ENCODE results near the gene HIPK2.

Gene HIPK2

GRCh38 chr7:139773371-139773770 is 4.4 kb downstream of the HIPK2 start:
- Mint-ChIP-seq H3K4me3 (no peak overlapping the region), H3K27ac (peak overlapping the region; percentile 45), H3K4me1 (peaks cover 49% of the 10 kb centered on the region), H3K36me3 (peaks cover 6% of the 10 kb centered on the region), H3K27me3 (no peaks in the 10 kb centered on the region), H3K9me3 (no peaks in the 10 kb centered on the region)
- ATAC-seq (ENCODE audit: low read depth): no peak
- DNase-seq (ENCODE audit: low spot score in 2 of 2): no peak

GRCh38 chr7:139772873-139773272 is 4.9 kb downstream of the HIPK2 start:
- Mint-ChIP-seq H3K4me3 (peak overlapping the region; percentile 11), H3K27me3 (no peaks in the 10 kb centered on the region), H3K27ac (peak overlapping the region; percentile 45)

GRCh38 chr7:139772115-139772514 is 5.7 kb downstream of the HIPK2 start:
- Mint-ChIP-seq H3K4me1 (peaks cover 59% of the 10 kb centered on the region), H3K9me3 (no peaks in the 10 kb centered on the region), H3K27ac (no peak overlapping the region), H3K4me3 (no peak overlapping the region), H3K27me3 (no peaks in the 10 kb centered on the region), H3K36me3 (peaks cover 8% of the 10 kb centered on the region)
- DNase-seq (ENCODE audit: low spot score in 2 of 2): no peak
- ATAC-seq (ENCODE audit: low read depth): no peak

More at GRCh38 chr7:139772873-139773272, 4.9 kb downstream of the HIPK2 start:
- DNase-seq (ENCODE audit: low spot score in 2 of 2) (no peak), ATAC-seq (ENCODE audit: low read depth) (peak; percentile 18)
- no peaks in the 10 kb centered on the region for H3K9me3 Mint-ChIP-seq
- peaks cover 51% of the 10 kb centered on the region for H3K4me1 Mint-ChIP-seq
- H3K36me3 Mint-ChIP-seq: peaks cover 7% of the 10 kb centered on the region

- Mint-ChIP-seq H3K4me3 (peak overlapping the region; percentile 6), H3K4me1 (peaks cover 60% of the 10 kb centered on the region), H3K36me3 (peaks cover 9% of the 10 kb centered on the region), H3K27me3 (no peaks in the 10 kb centered on the region), H3K27ac (peak overlapping the region; percentile 77), H3K9me3 (no peaks in the 10 kb centered on the region)
- DNase-seq (ENCODE audit: low spot score in 2 of 2): no peak
- ATAC-seq (ENCODE audit: low read depth): no peak
Measured at GRCh38 chr7:139771001-139771956, 6.5 kb downstream of the HIPK2 start.

GRCh38 chr7:139769761-139770160 is 8.0 kb downstream of the HIPK2 start:
- no peak for DNase-seq (ENCODE audit: low spot score in 2 of 2)
- no peak overlapping the region for H3K4me3 Mint-ChIP-seq
- H3K4me1 Mint-ChIP-seq: peaks cover 56% of the 10 kb centered on the region

GRCh38 chr7:139769066-139769465 is 8.7 kb downstream of the HIPK2 start:
- H3K36me3 Mint-ChIP-seq: peaks cover 18% of the 10 kb centered on the region
- no peak for ATAC-seq (ENCODE audit: low read depth)
- peaks cover 59% of the 10 kb centered on the region for H3K4me1 Mint-ChIP-seq
- no peaks in the 10 kb centered on the region for H3K27me3 Mint-ChIP-seq
- H3K27ac Mint-ChIP-seq: no peak overlapping the region
- no peak for DNase-seq (ENCODE audit: low spot score in 2 of 2)
- H3K4me3 Mint-ChIP-seq: no peak overlapping the region
- H3K9me3 Mint-ChIP-seq: no peaks in the 10 kb centered on the region

More at GRCh38 chr7:139769761-139770160, 8.0 kb downstream of the HIPK2 start:
- ATAC-seq (ENCODE audit: low read depth): no peak
- H3K27ac Mint-ChIP-seq: no peak overlapping the region
- no peaks in the 10 kb centered on the region for H3K27me3 Mint-ChIP-seq
- no peaks in the 10 kb centered on the region for H3K9me3 Mint-ChIP-seq
- H3K36me3 Mint-ChIP-seq: peaks cover 13% of the 10 kb centered on the region

- DNase-seq (ENCODE audit: low spot score in 2 of 2) (no peak), ATAC-seq (ENCODE audit: low read depth) (no peak)
- Mint-ChIP-seq H3K36me3 (peaks cover 18% of the 10 kb centered on the region), H3K9me3 (no peaks in the 10 kb centered on the region), H3K27me3 (no peaks in the 10 kb centered on the region), H3K4me1 (peaks cover 57% of the 10 kb centered on the region), H3K27ac (peak overlapping the region; percentile 64), H3K4me3 (no peak overlapping the region)
Measured at GRCh38 chr7:139768249-139768824, 9.5 kb downstream of the HIPK2 start.

- H3K4me3 Mint-ChIP-seq: peak overlapping the region; percentile 18
- H3K27me3 Mint-ChIP-seq: no peaks in the 10 kb centered on the region
- no peak for DNase-seq (ENCODE audit: low spot score in 2 of 2)
- peaks cover 22% of the 10 kb centered on the region for H3K36me3 Mint-ChIP-seq
- H3K9me3 Mint-ChIP-seq: no peaks in the 10 kb centered on the region
- peak overlapping the region; percentile 64 for H3K27ac Mint-ChIP-seq
- peak; percentile 63 for ATAC-seq (ENCODE audit: low read depth)
- peaks cover 56% of the 10 kb centered on the region for H3K4me1 Mint-ChIP-seq
Measured at GRCh38 chr7:139767561-139767982, 10.2 kb downstream of the HIPK2 start.

GRCh38 chr7:139765143-139765542 is 12.7 kb downstream of the HIPK2 start:
- ATAC-seq (ENCODE audit: low read depth): no peak
- Mint-ChIP-seq H3K4me1 (peaks cover 61% of the 10 kb centered on the region), H3K27ac (peak overlapping the region; percentile 58), H3K36me3 (peaks cover 34% of the 10 kb centered on the region), H3K9me3 (no peaks in the 10 kb centered on the region), H3K4me3 (no peak overlapping the region), H3K27me3 (no peaks in the 10 kb centered on the region)
- DNase-seq (ENCODE audit: low spot score in 2 of 2): no peak

GRCh38 chr7:139763330-139763729 is 14.5 kb downstream of the HIPK2 start:
- Mint-ChIP-seq H3K9me3 (no peaks in the 10 kb centered on the region), H3K4me1 (peaks cover 58% of the 10 kb centered on the region)

GRCh38 chr7:139762886-139763285 is 14.9 kb downstream of the HIPK2 start:
- Mint-ChIP-seq H3K27me3 (no peaks in the 10 kb centered on the region), H3K9me3 (no peaks in the 10 kb centered on the region), H3K27ac (no peak overlapping the region), H3K4me3 (no peak overlapping the region), H3K4me1 (peaks cover 55% of the 10 kb centered on the region), H3K36me3 (peaks cover 32% of the 10 kb centered on the region)
- DNase-seq (ENCODE audit: low spot score in 2 of 2) (no peak), ATAC-seq (ENCODE audit: low read depth) (no peak)

More at GRCh38 chr7:139763330-139763729, 14.5 kb downstream of the HIPK2 start:
- H3K27me3 Mint-ChIP-seq: no peaks in the 10 kb centered on the region
- ATAC-seq (ENCODE audit: low read depth) (no peak), DNase-seq (ENCODE audit: low spot score in 2 of 2) (no peak)
- peaks cover 32% of the 10 kb centered on the region for H3K36me3 Mint-ChIP-seq
- no peak overlapping the region for H3K4me3 Mint-ChIP-seq
- H3K27ac Mint-ChIP-seq: no peak overlapping the region

- ATAC-seq (ENCODE audit: low read depth) (no peak), DNase-seq (ENCODE audit: low spot score in 2 of 2) (no peak)
- Mint-ChIP-seq H3K36me3 (peaks cover 29% of the 10 kb centered on the region), H3K4me1 (peaks cover 48% of the 10 kb centered on the region), H3K27ac (no peak overlapping the region), H3K9me3 (no peaks in the 10 kb centered on the region), H3K27me3 (no peaks in the 10 kb centered on the region), H3K4me3 (no peak overlapping the region)
Measured at GRCh38 chr7:139758388-139758787, 19.4 kb downstream of the HIPK2 start.

- no peak for ATAC-seq (ENCODE audit: low read depth)
- Mint-ChIP-seq H3K9me3 (no peaks in the 10 kb centered on the region), H3K27ac (no peak overlapping the region), H3K36me3 (peaks cover 32% of the 10 kb centered on the region), H3K4me1 (peaks cover 50% of the 10 kb centered on the region), H3K4me3 (no peak overlapping the region), H3K27me3 (no peaks in the 10 kb centered on the region)
- no peak for DNase-seq (ENCODE audit: low spot score in 2 of 2)
Measured at GRCh38 chr7:139757968-139758367, 19.8 kb downstream of the HIPK2 start.

- Mint-ChIP-seq H3K4me1 (peaks cover 45% of the 10 kb centered on the region), H3K36me3 (peaks cover 15% of the 10 kb centered on the region), H3K9me3 (no peaks in the 10 kb centered on the region), H3K27me3 (no peaks in the 10 kb centered on the region), H3K27ac (no peak overlapping the region), H3K4me3 (no peak overlapping the region)
- ATAC-seq (ENCODE audit: low read depth) (no peak), DNase-seq (ENCODE audit: low spot score in 2 of 2) (no peak)
Measured at GRCh38 chr7:139753693-139754111, 24.1 kb downstream of the HIPK2 start.
